Ascending aorta (tissue), 2 donors: ENCODE data around the gene SIAH2. TPM values are rescaled to one million over a fixed set of nuclear protein-coding genes. Genes with fewer than 3 reads are reported as not detected.

Experiments used
- DNase-seq, 2 donors: peaks; one replicate each; pipeline ENCODE4 v3.0.0-alpha.2; 2019; ENCODE audit warnings: low spot score in 2 of 2
- H3K27ac ChIP-seq, 2 donors: fragments of 200-600 bp; sonication (generic); one replicate each; pipeline ENCODE4 v1.5.1; 2016 to 2017; ENCODE audit warnings: mild to moderate bottlenecking in 1 of 2
- H3K27me3 ChIP-seq: fragments of 200-600 bp; sonication (generic); one replicate; pipeline ENCODE4 v1.5.1; 2017
- H3K36me3 ChIP-seq, 2 donors: fragments of 200-600 bp; sonication (generic); one replicate each; pipeline ENCODE4 v1.5.1; 2016
- H3K4me1 ChIP-seq, 2 donors: fragments of 200-600 bp; sonication (generic); one replicate each; pipeline ENCODE4 v1.5.1; 2016 to 2017; ENCODE audit warnings: mild to moderate bottlenecking in 1 of 2
- H3K4me3 ChIP-seq, 2 donors: fragments of 200-600 bp; sonication (generic); one replicate each; pipeline ENCODE4 v1.5.1; 2016 to 2017; ENCODE audit warnings: mild to moderate bottlenecking in 1 of 2
- H3K9me3 ChIP-seq, 2 donors: fragments of 200-600 bp; sonication (generic); one replicate each; pipeline ENCODE4 v1.5.1; 2016
- intact Hi-C: fragments of 100-400 bp; cut with DNase I; formaldehyde crosslinking; loops from one replicate; pipeline ENCODE4 v1.15.1; 2023
- total RNA-seq: library from RNA; depleted of rRNA; stranded (reverse); fragments of >200 nt; gene quantifications from one replicate; pipeline ENCODE4 v1.1.0, GENCODE V29; 2016
- TF ChIP-seq, protein P1 (sequence below), 3 experiments: fragments of 200-600 bp in 2 of 3; fragments of 450-650 bp in 1 of 3; sonication (generic) in 2 of 3; IDR thresholded peaks; one replicate each; pipeline ENCODE4 v1.5.1; 2016 to 2019; ENCODE audit warnings: antibody characterized with exemption in 3 of 3, mild to moderate bottlenecking in 1 of 3, moderate library complexity in 1 of 3

Gene SIAH2
- total RNA-seq, 1 donor from 2014 or later = 50.9 TPM

DNA sequence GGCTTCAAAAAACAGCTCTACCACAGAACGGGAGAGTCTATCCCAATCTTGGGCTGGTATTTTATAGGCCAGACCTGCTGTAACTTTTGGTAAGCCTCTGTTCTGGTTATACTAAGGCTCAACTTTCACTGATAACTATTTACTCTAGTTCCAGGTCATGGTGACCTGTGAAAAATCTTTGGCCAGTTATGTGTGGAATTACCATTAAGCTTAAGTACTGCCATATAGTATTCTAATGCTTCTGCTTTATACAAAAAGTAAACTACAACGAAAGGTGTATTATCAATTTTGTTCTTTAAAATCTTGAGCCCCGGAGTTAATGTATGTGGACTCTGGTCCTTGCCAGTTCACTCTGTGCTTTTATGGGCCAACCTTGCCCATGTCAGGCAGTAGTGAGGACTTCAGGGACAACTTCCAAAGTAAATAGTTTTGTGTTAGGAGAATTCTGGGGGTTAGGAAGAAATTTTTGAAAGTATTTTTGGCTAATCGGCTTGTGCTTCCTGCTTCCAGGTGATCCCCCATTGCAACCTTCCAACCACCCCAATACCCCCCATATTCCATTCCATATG, 6.4 kb downstream of the SIAH2 start:
- H3K27me3 ChIP-seq = no peaks in the 10 kb centered on the region
- intact Hi-C loops = no loop called here
- no peaks in the 10 kb centered on the region for H3K36me3 ChIP-seq
- H3K4me1 ChIP-seq = peaks cover 0 to 34% of the 10 kb centered on the region in 2 donors
- H3K9me3 ChIP-seq = no peaks in the 10 kb centered on the region
- TF ChIP-seq, protein P1, sequence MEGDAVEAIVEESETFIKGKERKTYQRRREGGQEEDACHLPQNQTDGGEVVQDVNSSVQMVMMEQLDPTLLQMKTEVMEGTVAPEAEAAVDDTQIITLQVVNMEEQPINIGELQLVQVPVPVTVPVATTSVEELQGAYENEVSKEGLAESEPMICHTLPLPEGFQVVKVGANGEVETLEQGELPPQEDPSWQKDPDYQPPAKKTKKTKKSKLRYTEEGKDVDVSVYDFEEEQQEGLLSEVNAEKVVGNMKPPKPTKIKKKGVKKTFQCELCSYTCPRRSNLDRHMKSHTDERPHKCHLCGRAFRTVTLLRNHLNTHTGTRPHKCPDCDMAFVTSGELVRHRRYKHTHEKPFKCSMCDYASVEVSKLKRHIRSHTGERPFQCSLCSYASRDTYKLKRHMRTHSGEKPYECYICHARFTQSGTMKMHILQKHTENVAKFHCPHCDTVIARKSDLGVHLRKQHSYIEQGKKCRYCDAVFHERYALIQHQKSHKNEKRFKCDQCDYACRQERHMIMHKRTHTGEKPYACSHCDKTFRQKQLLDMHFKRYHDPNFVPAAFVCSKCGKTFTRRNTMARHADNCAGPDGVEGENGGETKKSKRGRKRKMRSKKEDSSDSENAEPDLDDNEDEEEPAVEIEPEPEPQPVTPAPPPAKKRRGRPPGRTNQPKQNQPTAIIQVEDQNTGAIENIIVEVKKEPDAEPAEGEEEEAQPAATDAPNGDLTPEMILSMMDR (IDR thresholded peaks at IDR 0.05) = no peak
- H3K27ac ChIP-seq = no peak overlapping the region
- no peak for DNase-seq
- H3K4me3 ChIP-seq = no peak overlapping the region

DNA sequence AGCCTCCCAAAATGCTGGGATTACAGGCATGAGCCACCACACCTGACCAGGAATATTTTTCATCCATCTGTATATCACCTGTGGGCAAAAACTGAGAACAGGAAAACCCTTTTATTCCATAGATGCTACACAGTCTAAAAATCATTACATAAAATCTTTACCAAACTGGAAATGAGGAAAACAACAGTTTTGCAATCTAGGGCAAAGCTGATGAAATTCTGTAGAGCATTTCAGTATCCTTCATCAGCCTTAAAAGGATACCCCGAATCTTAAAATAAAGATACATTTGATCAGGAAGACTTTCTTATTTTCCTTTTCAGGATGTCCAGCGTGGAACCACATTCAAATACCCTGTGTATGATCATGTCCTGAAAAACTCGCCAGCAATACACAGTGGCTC, 7.1 kb downstream of the SIAH2 start:
- no peaks in the 10 kb centered on the region for H3K36me3 ChIP-seq
- TF ChIP-seq, protein P1 (IDR thresholded peaks at IDR 0.05) = no peak
- H3K4me3 ChIP-seq = no peak overlapping the region
- intact Hi-C loops = no loop called here
- H3K4me1 ChIP-seq = peaks cover 0 to 31% of the 10 kb centered on the region in 2 donors
- no peaks in the 10 kb centered on the region for H3K27me3 ChIP-seq
- no peak for DNase-seq
- no peak overlapping the region for H3K27ac ChIP-seq
- no peaks in the 10 kb centered on the region for H3K9me3 ChIP-seq

DNA sequence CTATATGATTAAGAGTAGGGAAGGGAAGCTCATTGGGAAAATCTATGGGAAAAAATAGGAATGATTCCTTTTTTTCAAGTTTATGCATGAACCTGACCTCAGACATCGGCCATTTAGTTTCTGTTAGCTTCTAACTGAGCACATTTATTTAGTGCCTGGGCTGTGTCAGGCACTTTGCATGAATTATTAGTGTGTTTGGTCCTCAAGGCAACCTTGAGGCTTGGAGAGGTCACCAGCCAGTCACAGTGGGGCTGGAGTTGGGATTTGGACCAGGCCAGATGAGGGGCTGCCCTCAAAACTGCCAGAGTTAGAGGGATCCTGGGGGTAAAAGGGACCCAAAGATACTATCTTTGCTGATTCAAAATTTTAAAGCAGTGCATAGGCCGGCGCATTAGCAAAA, 8.1 kb downstream of the SIAH2 start:
- intact Hi-C loops = no loop called here
- DNase-seq = peak in 1 of 2 donors; percentile 37
- TF ChIP-seq, protein P1 (IDR thresholded peaks at IDR 0.05) = no peak
- H3K4me1 ChIP-seq = peaks cover 0 to 22% of the 10 kb centered on the region in 2 donors
- H3K27ac ChIP-seq = no peak overlapping the region
- no peaks in the 10 kb centered on the region for H3K36me3 ChIP-seq
- no peaks in the 10 kb centered on the region for H3K9me3 ChIP-seq
- H3K27me3 ChIP-seq = no peaks in the 10 kb centered on the region
- no peak overlapping the region for H3K4me3 ChIP-seq

DNA sequence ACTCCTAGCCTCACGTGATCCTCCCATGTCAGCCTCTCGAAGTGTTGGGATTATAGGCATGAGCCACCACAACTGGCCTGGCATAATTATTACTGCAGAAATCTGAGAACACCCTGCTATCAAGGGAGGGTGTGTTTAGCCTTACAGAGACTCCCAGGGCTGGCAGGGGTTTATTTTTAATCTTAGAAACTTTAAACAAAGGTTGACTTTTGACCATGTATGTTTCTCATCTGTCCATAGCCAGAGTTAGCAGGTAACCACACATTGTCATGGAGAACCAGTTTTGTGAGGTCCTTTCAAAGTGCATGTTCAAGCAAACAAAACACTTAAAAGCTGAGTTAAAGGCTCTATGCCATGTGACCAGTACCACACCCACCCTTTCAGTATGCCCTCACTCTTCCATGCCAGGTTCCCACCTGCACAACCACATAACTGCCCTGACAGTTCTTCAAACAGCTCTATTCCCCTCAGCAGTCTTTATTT, 11.1 kb downstream of the SIAH2 start:
- no peaks in the 10 kb centered on the region for H3K36me3 ChIP-seq
- H3K4me3 ChIP-seq = no peak overlapping the region
- H3K27me3 ChIP-seq = no peaks in the 10 kb centered on the region
- no peaks in the 10 kb centered on the region for H3K9me3 ChIP-seq
- TF ChIP-seq, protein P1 (IDR thresholded peaks at IDR 0.05) = no peak
- H3K4me1 ChIP-seq = peaks cover 0 to 13% of the 10 kb centered on the region in 2 donors
- DNase-seq = no peak
- intact Hi-C loops = no loop called here
- no peak overlapping the region for H3K27ac ChIP-seq

DNA sequence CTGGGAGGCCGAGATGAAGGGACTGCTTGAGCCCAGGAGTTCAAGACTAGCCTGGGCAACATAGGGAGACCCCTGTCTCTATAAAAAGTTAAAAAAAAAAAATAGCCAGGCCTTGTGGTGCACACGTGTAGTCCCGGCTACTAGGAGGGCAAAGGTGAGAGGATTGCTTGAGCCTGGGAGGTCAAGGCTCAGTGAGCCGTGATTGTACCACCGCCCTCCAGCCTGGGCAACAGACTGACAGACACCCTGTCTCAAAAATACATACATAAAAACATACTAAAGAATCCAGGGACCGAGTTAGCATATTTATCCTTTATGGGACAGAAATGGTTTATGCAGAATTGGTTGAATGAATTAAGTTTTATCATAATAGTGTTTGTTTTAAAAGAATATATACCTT, 13.7 kb downstream of the SIAH2 start:
- Histone ChIP-seq H3K27me3 (no peaks in the 10 kb centered on the region), H3K36me3 (no peaks in the 10 kb centered on the region), H3K4me3 (no peak overlapping the region), H3K27ac (no peak overlapping the region), H3K4me1 (peaks cover 2 to 20% of the 10 kb centered on the region in 2 donors), H3K9me3 (no peaks in the 10 kb centered on the region)
- intact Hi-C loops = no loop called here
- TF ChIP-seq, protein P1 (IDR thresholded peaks at IDR 0.05) = no peak
- no peak for DNase-seq

DNA sequence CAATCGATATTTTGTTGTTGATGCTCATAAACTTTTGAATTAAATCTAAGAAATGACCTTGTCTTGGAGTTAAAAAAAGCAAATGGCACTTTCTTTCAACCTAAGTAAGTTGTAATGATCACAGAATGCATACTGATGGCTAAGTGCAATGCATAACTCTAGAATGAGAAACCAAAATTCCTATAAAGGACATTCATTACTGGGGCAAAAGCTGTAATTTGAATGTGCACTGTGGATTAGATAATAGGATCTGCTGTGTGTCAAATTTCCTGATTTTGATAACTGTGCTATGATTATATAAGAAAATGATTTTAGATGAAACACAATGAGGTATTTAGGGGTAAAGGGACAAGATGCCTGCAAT, 14.3 kb downstream of the SIAH2 start:
- Histone ChIP-seq H3K4me3 (no peak overlapping the region), H3K27ac (no peak overlapping the region), H3K4me1 (peaks cover 2 to 26% of the 10 kb centered on the region in 2 donors), H3K27me3 (no peaks in the 10 kb centered on the region), H3K9me3 (no peaks in the 10 kb centered on the region), H3K36me3 (no peaks in the 10 kb centered on the region)
- intact Hi-C loops = no loop called here
- DNase-seq = no peak
- TF ChIP-seq, protein P1 (IDR thresholded peaks at IDR 0.05) = no peak
